GM15510 (cell line): ENCODE data around the gene NECTIN1.

Experiments used
- POLR2A ChIP-seq: IDR thresholded peaks from 3 replicates; pipeline ENCODE4 v1.6.1; 2011; ENCODE audit warnings: borderline replicate concordance; ENCODE audit not compliant: insufficient read length; ENCODE audit errors: extremely low read depth

The NECTIN1 gene

GRCh38 chr11:119713359-119714040 lies 15.5 kb downstream of the NECTIN1 start:
- TF ChIP-seq POLR2A, result no peak

- TF ChIP-seq POLR2A, result no peak
These were observed 16.3 kb downstream of the NECTIN1 start for GRCh38 chr11:119712459-119713358.

GRCh38 chr11:119712006-119712405 lies 17.0 kb downstream of the NECTIN1 start:
- no peak for TF ChIP-seq POLR2A

GRCh38 chr11:119711476-119711875 lies 17.5 kb downstream of the NECTIN1 start:
- TF ChIP-seq POLR2A, result no peak

GRCh38 chr11:119710417-119710816 lies 18.6 kb downstream of the NECTIN1 start:
- TF ChIP-seq POLR2A, result no peak

GRCh38 chr11:119709638-119710346 lies 19.2 kb downstream of the NECTIN1 start:
- no peak for TF ChIP-seq POLR2A

GRCh38 chr11:119709171-119709570 lies 19.8 kb downstream of the NECTIN1 start:
- no peak for TF ChIP-seq POLR2A

GRCh38 chr11:119708384-119708783 lies 20.6 kb downstream of the NECTIN1 start:
- TF ChIP-seq POLR2A, result no peak

GRCh38 chr11:119706887-119707286 lies 22.1 kb downstream of the NECTIN1 start:
- TF ChIP-seq POLR2A, result no peak

GRCh38 chr11:119706029-119706428 lies 23.0 kb downstream of the NECTIN1 start:
- no peak for TF ChIP-seq POLR2A

GRCh38 chr11:119705362-119705761 lies 23.6 kb downstream of the NECTIN1 start:
- no peak for TF ChIP-seq POLR2A

- TF ChIP-seq POLR2A, result no peak
These were observed 24.2 kb downstream of the NECTIN1 start for GRCh38 chr11:119704849-119705248.

- TF ChIP-seq POLR2A, result no peak
These were observed 27.1 kb downstream of the NECTIN1 start for GRCh38 chr11:119701591-119702549.
